NCI-H2227 (cell line): Measurements from ENCODE around the gene CDC42SE2.
"Not testable (repeated sequence)": the region's sequence is repeated elsewhere in the genome, so short reads cannot be mapped to it uniquely, and the experiment has no call there.

Experiments
- DNase-seq: peaks from one replicate; lab custom pipeline; 2025; ENCODE audit not compliant: unreplicated experiment; lab: John Stamatoyannopoulos, UW

Gene CDC42SE2

DNA sequence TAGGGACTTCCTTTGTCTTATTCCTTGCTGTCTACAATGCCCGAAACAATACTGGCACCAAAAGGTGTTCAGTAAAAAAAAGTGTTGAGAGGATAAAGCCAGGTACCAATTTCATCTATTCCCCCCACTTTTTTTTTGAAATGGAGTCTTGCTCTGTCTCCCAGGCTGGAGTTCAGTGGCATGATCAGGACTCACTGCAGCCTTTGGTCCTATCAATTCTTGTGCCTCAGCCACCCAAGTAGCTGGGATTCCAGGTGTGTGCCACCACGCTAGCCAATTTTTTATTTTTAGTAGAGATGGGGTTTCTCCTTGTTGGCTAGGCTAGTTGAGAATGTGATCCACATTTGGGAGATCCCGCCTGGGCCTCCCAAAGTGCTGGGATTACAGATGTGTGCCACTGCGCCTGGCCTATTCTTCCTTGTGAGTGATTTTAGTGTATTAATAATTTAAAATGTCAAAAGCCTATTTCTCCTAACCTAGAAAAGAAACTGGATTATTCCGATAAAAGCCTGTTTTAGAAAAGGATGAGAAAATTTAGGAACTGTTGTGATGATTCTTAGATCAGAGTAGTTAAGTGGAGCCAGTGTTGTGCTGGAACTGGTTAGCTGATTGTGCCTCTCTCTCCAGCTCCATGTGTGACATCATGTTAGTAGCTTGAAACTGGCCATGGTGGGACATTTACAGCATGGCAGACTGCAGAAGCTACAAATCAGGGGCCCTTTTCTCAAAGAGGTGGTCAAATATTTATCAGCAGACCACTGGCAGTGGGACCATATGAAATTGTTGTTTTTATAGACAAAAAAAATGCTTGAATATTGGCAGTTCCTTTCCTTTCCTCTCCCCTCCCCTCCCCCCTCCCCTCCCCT, 14.3 kb downstream of the CDC42SE2 start:
- DNase-seq: no peak

DNA sequence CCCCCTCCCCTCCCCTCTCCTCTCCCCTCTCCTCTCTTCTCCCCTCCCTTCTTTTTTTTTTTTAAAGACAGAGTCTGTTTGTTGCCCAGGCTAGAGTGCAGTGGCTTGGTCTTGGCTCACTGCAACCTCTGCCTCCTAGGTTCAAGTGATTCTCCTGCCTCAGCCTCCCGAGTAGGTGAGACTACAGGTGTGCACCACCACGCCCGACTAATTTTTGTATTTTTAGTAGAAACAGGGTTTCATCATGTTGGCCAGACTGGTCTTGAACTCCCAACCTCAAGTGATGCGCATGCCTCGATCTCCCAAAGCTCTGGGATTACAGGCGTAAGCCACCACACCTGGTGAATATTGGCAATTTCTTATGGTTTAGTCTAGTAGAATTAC, 14.9 kb downstream of the CDC42SE2 start:
- DNase-seq: not testable (repeated sequence)

DNA sequence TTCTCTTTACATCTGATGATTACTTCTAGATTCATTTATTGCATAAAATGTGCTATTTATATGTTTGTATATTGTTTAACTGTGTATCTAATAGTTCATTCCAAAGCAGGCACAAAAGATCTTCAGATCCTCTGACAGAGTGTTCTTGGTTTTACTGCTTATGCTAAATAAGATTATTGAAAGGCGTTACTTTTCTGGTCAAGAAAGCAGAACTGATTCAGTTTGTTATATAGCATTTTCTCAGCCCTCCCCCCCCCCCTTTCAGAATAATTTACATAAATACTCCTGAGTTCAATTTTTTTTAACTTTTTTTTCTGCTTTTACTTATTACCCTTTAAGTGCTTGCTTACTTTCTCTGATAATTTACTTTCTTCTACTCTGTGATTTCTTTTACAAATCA, 15.4 kb downstream of the CDC42SE2 start:
- no peak for DNase-seq

DNA sequence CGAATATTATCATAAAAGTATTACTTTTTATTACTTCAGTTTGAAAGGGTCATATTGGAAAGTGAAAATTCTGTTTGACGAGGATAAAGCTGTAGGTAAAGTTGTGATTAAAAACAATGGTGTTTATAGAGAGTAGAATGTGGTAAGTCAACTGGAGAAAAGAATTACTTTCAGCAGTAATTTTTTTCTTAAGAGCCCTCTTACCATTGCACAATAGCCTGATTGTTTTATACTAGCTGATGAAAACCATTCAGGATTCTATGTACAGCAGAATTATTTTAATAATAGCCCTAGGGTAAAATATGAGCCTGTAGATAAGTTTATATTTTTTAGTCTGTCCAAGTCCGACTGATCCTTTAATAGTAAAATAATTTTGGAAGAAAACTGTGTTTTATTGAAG, 16.6 kb downstream of the CDC42SE2 start:
- no peak for DNase-seq

DNA sequence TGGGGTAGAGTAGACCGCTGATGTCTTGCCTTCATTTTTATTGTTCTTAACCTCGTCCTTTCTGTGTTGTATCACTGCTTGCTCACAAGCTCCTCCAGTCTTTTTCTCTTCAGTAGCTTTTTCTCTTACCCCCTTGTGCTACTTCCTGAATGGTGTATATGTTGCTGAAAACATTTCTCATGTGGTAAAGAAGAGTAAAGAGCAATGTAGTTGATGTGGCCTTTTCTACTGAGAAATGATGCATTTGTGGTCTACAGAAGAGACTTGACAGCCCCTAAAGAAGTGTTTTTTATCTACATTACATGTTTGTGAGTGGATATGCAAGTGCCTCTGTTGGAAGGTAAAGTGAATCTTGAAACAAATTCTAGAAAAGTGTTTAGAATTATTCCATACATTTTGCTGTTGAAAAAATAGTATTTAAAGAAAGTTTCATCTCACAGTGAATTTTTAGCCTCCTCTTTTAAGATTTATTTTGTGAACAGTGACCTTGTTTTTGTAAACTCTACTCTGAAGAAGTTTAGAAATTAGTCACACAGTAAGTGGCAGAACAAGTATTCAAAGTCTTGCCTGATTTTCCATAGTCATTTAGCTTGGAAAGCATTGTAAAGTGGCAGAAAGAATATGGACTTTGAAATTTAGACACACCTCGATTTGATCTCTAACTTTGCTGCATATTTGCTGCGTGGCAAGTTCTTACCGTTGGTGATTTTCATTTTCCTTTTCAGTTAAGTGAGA, 17.4 kb downstream of the CDC42SE2 start:
- no peak for DNase-seq

DNA sequence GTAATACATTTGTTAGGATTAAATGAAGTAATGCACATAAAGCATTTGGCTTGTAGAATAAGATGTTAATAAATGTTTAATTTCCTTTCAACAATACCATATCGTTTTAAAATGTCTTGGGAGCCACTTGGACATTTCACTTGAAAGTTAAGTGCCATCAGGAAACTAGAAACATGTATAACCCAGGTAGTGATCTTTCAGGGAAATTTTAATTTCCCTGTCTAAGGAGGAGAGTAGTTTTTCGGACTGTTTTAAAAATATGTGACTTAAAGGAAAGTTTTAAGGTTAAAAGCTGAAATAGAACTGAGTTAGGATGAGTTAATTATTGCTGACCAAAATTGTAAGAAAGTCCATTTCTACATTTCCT, 18.0 kb downstream of the CDC42SE2 start:
- DNase-seq: no peak

DNA sequence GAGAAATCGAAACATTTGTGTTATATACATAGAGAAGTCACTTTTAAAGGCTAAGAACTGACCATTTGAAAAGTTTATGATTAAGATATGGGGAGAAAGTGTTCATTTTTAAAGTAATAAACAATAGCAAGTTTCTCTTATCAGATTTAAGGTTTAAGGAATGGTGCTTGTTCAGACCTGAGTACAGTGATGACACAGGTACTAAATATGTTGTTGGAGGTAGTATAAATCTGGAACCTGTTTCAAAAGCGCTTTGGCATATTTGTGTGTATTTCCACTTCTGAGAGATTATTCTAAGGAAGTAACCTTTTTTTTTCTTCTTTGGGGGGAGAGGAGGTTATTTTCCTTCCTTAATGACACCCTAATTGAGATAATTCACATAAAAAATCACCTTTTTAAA, 18.4 kb downstream of the CDC42SE2 start:
- DNase-seq: no peak

DNA sequence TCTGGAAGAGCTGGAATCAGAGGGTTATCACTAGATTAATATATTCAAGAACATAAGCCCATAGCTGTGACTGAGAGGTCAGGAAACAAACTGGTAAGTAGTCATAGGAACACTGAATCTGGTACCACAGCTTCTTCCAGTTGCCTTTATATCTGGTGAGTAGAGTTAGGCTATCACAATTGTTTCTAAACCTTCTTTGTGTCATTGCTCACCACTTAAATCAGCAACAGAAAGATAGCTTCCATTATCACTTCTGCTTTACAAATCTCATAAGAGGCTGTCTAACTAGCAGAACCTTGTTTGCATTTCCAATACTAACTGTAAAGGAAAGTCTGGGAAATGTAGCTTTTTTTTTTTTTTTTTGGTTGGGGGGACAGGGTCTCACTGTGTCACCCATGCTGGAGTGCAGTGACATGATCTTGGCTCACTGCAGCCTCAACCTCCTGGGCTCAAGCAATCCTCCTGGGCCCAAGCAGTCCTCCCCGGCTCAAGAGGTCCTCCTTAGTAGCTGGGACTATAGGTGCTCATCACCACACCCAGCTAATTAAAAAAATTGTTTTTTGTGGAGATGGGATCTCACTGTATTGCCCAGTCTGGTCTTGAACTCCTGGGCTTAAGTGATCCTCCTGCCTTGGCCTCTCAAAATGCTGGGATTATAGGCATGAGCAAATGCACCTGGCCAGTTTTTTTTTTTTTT, 22.0 kb downstream of the CDC42SE2 start:
- no peak for DNase-seq

DNA sequence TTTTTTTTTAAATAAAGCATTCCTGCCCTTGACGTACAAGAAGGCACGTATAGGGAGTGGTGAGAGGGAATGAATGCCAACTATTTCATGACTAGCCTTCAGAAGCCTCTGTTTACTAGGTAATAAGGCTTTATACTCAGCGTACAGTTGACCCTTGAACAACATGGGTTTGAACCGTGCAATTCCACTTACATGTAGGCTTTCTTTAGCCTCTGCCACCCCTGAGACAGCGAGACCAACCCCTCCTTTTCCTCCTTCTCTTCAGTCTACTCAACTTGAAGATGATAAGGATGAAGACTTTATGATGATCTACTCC, 22.5 kb downstream of the CDC42SE2 start:
- no peak for DNase-seq

DNA sequence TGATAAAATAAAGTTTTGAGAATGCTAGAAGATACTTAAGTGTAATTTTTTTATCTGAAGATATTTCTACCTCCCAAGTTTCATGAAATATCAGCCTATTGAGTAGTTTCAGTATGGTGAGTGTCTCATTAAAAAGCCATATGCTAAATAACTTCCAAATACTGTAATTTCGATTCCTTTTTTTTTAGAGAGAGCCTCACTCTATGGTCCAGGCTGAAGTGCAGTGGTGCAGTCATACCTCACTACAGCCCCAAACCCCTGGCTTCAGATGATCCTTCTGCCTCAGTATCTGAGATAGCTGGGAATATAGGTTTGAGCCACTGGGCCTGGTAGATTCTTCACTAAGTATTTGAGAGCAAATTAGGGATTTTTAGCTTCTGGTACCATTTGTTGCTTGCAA, 24.5 kb downstream of the CDC42SE2 start:
- no peak for DNase-seq

DNA sequence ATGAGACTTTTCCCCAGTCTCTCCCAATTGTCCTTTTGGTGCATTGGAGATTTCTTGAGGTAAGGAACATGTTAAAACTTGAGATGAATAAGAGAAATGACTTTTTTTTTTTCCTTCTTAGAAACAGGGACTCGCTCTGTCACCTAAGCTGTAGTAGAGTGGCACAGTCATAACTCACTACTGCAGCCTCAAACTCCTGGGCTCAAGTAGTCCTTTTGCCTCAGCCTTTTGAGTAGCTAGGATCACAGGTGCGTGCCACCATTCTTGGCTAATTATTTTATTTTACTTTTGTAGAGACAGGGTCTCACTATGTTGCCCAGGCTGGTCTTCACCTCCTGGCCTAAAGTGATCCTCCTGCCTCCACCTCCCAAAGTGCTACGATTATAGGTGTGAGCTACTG, 25.9 kb downstream of the CDC42SE2 start:
- DNase-seq: no peak

DNA sequence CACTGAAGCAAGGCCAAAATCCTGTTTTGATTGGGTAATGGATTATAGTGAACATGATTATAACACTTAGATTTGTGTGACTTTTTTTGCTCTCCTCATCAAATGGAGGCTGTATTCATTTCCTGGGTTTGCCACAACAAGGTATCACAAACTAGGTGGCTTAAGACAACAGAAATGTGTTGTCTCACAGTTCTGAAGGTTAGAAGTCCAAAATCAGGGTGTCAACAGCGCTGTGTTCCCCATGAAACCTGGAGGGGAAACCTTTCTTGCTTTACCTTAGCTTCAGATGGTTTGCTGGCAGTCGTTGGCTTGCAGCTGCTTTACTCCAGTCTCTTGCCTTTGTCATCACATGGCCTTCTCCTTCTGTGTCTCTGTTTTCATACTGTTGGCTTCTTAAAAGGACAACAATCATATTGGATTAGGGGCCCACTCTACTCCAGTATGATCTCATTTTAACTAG, 32.4 kb downstream of the CDC42SE2 start:
- no peak for DNase-seq

DNA sequence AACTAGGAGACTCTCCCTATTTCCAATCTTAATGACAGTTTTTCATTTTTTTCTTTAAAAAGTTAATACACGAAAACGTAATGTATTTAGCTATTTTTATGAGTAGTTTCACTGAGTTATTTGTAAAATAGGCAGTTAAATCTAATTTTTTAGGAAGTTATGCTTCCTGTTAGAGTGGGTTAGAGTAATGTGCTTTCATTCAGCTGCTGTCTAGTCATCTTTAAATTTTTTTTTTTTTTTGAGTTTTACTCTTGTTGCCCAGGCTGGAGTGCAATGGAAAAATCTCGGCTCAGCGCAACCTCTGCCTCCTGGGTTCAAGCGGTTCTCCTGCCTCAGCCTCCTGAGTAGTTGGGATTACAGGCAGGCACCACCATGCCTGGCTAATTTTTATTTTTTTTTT, 34.0 kb downstream of the CDC42SE2 start:
- no peak for DNase-seq

DNA sequence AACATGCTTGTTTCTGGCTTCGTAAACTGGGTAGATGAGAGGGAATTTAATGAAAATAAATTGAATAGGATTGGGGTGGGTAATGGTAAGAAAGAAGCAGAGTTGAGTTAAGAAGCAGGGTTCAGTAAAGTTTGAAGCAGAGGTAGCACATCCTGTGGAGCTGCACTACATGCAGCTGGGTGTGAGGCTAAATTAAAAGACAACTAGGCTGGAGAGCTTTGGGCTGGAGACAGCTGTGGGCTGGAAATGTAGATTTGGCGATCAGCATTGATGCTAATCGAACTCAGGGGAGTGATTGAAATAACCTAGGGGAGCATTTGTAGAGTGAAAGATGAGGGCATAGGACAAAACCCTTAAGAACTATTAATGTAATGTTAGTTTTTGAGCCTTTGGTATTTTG, 35.6 kb downstream of the CDC42SE2 start:
- no peak for DNase-seq

DNA sequence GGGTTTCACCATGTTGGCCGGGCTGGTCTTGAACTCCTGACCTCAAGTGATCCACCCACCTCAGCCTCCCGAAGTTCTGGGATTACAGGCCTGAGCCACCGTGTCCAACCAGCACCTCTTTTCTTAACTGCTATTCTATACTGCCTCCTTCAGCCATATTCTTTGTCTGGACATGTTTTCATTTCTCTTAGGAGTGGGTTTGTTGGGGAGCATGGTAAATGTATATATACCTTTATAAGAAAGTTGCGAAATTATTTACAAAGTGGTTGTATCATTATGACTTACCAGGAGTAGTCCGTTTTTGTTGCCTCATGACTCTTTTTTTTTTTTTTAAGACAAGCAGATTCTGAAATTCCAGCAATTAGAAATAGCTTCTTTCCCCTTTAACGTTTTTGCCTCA, 38.7 kb downstream of the CDC42SE2 start:
- no peak for DNase-seq

DNA sequence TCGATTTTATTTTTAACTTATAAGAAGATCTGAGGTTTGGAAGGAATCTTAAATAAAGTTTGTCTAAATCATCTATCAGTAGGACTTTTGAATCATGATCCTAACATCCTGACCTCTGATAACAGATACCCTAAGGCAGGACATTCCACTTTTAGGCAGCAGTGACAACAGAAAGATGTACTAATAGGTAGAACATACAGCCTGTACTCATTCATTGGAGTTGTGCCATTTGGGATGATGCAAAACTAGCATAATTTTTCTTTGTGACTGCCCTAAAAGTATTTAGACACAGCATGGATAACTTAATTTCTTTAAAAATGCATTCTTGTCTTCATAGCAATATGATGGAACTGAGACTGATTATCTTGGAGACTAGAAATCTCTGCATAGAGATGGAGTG, 39.7 kb downstream of the CDC42SE2 start:
- DNase-seq: no peak

DNA sequence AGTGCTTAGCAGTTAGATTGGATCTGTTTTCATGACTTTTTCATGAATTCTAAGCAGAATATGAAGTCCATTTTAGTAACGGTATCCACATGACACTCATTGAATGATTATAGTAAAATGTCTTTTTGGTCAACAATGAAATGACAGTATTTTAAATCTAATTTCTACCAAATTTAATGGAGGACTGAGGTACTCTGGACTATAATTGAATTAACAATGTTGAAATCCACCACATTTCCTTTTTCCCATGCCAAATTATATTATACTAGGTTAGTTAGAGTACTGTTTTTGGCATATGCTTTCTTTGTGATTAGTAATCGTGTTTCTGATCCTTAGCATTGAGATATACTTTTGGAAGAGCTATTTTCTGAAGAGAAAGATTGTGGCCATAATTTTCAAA, 40.6 kb downstream of the CDC42SE2 start:
- DNase-seq: no peak

DNA sequence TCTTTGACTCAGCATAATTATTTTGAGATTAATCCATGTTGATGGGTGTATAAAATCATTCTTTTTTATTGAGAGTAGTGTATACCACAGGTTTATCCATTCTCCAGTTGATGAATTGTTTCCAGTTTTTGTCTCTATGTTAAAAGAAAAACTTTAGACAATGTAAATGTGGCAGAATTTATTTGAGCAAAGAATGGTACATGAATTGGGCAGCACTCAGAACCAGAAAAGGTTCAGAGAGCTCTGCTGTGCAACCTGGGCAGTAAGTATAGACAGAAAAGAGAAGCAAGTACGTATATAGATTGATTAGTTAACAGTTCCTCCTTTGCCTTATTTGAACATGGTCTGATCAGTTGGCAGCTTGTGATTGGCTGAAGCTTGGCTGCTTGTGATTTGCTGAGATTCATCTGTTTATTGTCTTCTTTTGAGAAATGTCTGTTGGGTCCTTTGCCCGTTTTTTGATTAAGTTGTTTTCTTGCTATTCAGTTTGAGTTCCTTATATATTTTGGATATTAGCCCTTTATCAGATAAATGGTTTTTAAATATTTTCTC, 41.4 kb downstream of the CDC42SE2 start:
- DNase-seq: no peak

DNA sequence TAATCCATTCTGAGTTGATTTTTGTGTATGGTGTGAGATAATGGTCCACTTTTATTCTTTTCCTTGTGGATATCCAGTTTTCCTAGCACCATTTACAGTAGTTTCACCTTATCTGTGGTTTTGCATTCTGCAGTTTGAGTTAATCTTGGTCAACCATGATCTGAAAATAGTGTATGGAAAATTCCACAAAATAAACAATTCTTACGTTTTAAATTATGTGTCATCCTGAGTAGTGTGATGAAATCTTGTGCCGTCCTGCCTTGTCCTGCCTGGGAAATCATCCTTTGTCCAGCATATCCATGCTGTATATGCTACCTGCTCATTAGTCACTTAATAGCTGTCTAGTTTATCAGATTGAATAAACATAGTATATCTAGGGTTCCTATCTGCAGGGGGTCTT, 42.1 kb downstream of the CDC42SE2 start:
- DNase-seq: no peak

DNA sequence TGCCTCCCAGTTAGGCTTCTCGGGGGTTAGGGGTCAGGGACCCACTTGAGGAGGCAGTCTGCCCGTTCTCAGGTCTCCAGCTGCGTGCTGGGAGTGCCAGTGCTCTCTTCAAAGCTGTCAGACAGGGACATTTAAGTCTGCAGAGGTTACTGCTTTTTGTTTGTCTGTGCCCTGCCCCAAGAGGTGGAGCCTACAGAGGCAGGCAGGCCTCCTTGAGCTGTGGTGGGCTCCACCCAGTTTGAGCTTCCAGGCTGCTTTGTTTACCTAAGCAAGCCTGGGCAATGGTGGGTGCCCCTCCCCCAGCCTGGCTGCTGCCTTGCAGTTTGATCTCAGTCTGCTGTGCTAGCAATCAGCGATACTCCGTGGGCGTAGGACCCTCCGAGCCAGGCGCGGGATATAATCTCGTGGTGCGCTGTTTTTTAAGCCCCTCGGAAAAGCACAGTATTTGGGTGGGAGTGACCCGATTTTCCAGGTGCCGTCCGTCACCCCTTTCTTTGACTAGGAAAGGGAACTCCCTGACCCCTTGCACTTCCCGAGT, 48.5 kb downstream of the CDC42SE2 start:
- DNase-seq: not testable (repeated sequence)

DNA sequence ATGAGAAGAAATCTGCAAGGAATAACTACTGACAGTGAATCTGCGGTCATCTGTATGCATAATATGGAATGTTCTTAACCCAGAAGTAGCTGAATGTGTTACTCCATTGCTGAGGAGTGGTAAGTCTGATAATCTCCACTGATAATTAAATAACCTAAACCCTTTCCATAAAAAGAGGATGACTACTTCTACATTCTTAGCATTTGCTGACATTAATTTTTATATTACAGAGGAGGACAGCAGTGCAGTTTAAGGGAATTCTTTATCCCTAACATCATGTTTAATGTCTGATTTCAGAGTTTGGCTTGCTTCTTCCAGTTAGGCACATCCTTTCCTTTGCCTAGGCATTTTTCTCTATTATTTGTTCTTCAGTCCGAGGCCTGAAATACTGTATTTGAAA, 52.2 kb downstream of the CDC42SE2 start:
- DNase-seq: no peak

DNA sequence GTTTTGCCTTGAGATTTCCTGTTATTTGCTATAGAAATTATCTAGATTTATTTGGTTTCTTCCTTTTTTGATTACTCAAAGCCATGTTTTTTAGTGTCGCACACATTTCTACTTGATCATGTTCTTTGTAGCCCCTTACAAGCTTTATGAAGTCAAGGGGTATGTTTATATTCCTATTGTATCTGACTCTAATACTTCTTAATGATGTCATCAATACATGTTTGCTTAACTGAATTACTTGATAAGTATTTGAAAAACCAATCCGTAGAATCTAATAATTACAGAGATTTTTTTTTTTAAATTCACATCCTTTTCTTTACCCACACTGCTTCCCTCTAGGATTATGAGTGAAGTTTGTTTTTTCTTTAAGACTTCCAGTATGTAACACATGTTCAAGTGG, 53.0 kb downstream of the CDC42SE2 start:
- DNase-seq: no peak
